ENCODE results near the gene PSAP.
A peak's percentile ranks its signal among the peaks of the same experiment; 100 is the strongest.
"Not testable (repeated sequence)": the region's sequence is repeated elsewhere in the genome, so short reads cannot be mapped to it uniquely, and the experiment has no call there.

Gene PSAP

GRCh38 chr10:71852355-71852937 is 1.4 kb upstream of the PSAP start:
- Histone ChIP-seq H3K4me2 (ENCODE audit: low read depth, low read length) (no peak overlapping the region), H3K4me1 (ENCODE audit: low read length) (peaks cover 10% of the 10 kb centered on the region; the same call in 1 of the 2 replicates), H4K20me1 (ENCODE audit: insufficient read depth, low read length) (no peaks in the 10 kb centered on the region; the same call in 1 of the 2 replicates), H3K9me2 (replicated peaks; ENCODE audit: insufficient read depth, low read length) (no peaks in the 10 kb centered on the region), H3K9me3 (replicated peaks; ENCODE audit: insufficient read depth, low read length) (no peaks in the 10 kb centered on the region), H3K79me2 (ENCODE audit: low read length) (peaks cover 36% of the 10 kb centered on the region), H3F3A (ENCODE audit: insufficient read depth, low read length) (peaks cover 4% of the 10 kb centered on the region), H3K27me3 (replicated peaks; ENCODE audit: insufficient read depth, low read length) (no peaks in the 10 kb centered on the region), H3K9ac (ENCODE audit: low read length) (no peak overlapping the region), H3K27ac (ENCODE audit: low read length) (no peak overlapping the region; the same call in 1 of the 2 replicates), H3K4me3 (ENCODE audit: low read length) (no peak overlapping the region), H3K36me3 (replicated peaks; ENCODE audit: insufficient read depth, low read length) (no peaks in the 10 kb centered on the region), H2AFZ (ENCODE audit: low read length) (no peak overlapping the region)
- no peak for DNase-seq
- no peak for TF ChIP-seq CTCF (IDR thresholded peaks at IDR 0.05; ENCODE audit: low read length)
- TF ChIP-seq EZH2 (optimal IDR thresholded peaks at IDR 0.05; ENCODE audit: low read depth, low read length), result no peak
- TF ChIP-seq EZH2phosphoT487 (IDR thresholded peaks at IDR 0.05; ENCODE audit: low read length), result no peak

- not testable (repeated sequence) for H3F3A ChIP-seq (ENCODE audit: insufficient read depth, low read length); H3K9me3 ChIP-seq (replicated peaks; ENCODE audit: insufficient read depth, low read length); H3K9me2 ChIP-seq (replicated peaks; ENCODE audit: insufficient read depth, low read length); H3K27me3 ChIP-seq (replicated peaks; ENCODE audit: insufficient read depth, low read length); H3K4me1 ChIP-seq (ENCODE audit: low read length); H3K36me3 ChIP-seq (replicated peaks; ENCODE audit: insufficient read depth, low read length); H4K20me1 ChIP-seq (ENCODE audit: insufficient read depth, low read length)
- peak overlapping the region; percentile 67 for H2AFZ ChIP-seq (ENCODE audit: low read length)
- H3K27ac ChIP-seq (ENCODE audit: low read length), result peak overlapping the region; percentile 74; the same call in 1 of the 2 replicates
- DNase-seq, result peak; percentile 57
- H3K4me3 ChIP-seq (ENCODE audit: low read length), result peak overlapping the region; percentile 98
- H3K9ac ChIP-seq (ENCODE audit: low read length), result peak overlapping the region; percentile 92
- H3K4me2 ChIP-seq (ENCODE audit: low read depth, low read length), result peak overlapping the region; percentile 91; the same call in 1 of the 2 replicates
- H3K79me2 ChIP-seq (ENCODE audit: low read length), result peaks cover 45% of the 10 kb centered on the region
Observed at GRCh38 chr10:71851465-71852095, 529 bp upstream of the PSAP start.

DNA sequence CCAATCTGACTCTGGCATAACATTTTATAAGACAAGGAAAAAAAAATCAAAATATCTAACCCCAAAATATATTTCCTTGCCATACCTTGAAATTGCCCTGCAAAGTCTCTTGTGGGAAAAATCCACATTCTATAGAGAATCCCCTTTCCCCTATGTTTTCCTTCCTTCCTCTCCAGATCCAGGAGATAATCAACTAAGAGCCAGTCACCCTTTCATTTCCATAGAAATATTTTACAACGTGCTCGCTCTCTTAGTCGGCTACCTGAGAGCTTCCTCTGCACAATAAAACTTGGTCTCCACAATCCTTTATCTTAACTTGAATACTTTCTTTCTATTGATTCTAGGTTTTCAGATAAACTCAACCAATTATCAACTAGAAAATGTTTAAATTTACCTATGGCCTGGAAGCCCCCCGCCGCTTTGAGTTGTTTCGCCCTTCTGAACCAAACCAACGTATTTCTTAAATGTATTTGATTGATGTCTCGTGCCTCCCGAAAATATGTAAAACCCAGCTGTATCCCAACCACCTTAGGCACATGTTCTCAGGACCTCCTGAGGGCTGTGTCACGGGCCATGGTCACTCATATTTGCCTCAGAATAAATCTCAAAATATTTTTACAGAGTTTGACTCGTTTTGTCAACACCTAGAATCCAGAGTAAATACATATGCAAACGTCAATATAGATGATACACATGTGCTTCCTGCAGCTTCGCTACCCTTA is 869 bp downstream of the PSAP start:
- no peak for DNase-seq

More for the DNA sequence above, 869 bp downstream of the PSAP start:
- peaks cover 4% of the 10 kb centered on the region for H3F3A ChIP-seq (ENCODE audit: insufficient read depth, low read length)
- no peaks in the 10 kb centered on the region for H3K9me3 ChIP-seq (replicated peaks; ENCODE audit: insufficient read depth, low read length)
- H3K9me2 ChIP-seq (replicated peaks; ENCODE audit: insufficient read depth, low read length), result no peaks in the 10 kb centered on the region
- H3K36me3 ChIP-seq (replicated peaks; ENCODE audit: insufficient read depth, low read length), result no peaks in the 10 kb centered on the region
- peak overlapping the region; percentile 74; the same call in 1 of the 2 replicates for H3K27ac ChIP-seq (ENCODE audit: low read length)
- peaks cover 9% of the 10 kb centered on the region for H4K20me1 ChIP-seq (ENCODE audit: insufficient read depth, low read length)
- peak overlapping the region; percentile 92 for H3K9ac ChIP-seq (ENCODE audit: low read length)
- TF ChIP-seq EZH2phosphoT487 (IDR thresholded peaks at IDR 0.05; ENCODE audit: low read length), result no peak
- TF ChIP-seq CTCF (IDR thresholded peaks at IDR 0.05; ENCODE audit: low read length), result no peak
- TF ChIP-seq EZH2 (optimal IDR thresholded peaks at IDR 0.05; ENCODE audit: low read depth, low read length), result no peak
- H3K27me3 ChIP-seq (replicated peaks; ENCODE audit: insufficient read depth, low read length), result no peaks in the 10 kb centered on the region
- peak overlapping the region; percentile 98 for H3K4me3 ChIP-seq (ENCODE audit: low read length)
- H3K4me1 ChIP-seq (ENCODE audit: low read length), result peaks cover 10% of the 10 kb centered on the region; the same call in 1 of the 2 replicates
- H2AFZ ChIP-seq (ENCODE audit: low read length), result peak overlapping the region; percentile 72
- peaks cover 59% of the 10 kb centered on the region for H3K79me2 ChIP-seq (ENCODE audit: low read length)
- peak overlapping the region; percentile 91 for H3K4me2 ChIP-seq (ENCODE audit: low read depth, low read length)

Measured in MM.1S (cell line).